GM19351 (cell line): Measurements from ENCODE around the gene P2RY4.
"Not testable (repeated sequence)": the region's sequence is repeated elsewhere in the genome, so short reads cannot be mapped to it uniquely, and the experiment has no call there.

Experiments
- ATAC-seq: cut with Tn5 transposase; IDR thresholded peaks from one replicate; pipeline ENCODE4 v1.9.1; 2021; ENCODE audit warnings: mild to moderate bottlenecking, moderate library complexity; ENCODE audit not compliant: unreplicated experiment

P2RY4 gene

DNA sequence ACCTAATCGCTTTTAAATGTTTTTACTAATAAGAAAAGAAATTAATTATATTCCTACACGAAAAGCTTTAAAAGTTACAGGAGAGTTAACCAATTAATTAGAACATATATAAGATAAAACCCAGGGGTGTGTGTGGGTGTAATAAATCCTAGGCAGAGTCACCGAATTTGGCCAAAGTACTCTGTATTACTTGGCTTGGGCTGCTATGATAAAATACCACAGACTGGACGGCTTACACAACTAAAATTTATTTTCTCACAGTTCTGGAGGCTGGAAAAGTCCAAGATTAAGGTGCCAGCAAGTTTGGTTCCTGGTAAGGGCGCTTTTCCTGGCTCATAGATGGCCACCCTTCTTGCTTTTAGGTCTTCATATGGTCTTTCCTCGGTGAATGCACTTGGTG is 15.1 kb downstream of the P2RY4 start:
- ATAC-seq, result no peak

GRCh38 chrX:70243601-70244000 is 16.4 kb downstream of the P2RY4 start:
- not testable (repeated sequence) for ATAC-seq

DNA sequence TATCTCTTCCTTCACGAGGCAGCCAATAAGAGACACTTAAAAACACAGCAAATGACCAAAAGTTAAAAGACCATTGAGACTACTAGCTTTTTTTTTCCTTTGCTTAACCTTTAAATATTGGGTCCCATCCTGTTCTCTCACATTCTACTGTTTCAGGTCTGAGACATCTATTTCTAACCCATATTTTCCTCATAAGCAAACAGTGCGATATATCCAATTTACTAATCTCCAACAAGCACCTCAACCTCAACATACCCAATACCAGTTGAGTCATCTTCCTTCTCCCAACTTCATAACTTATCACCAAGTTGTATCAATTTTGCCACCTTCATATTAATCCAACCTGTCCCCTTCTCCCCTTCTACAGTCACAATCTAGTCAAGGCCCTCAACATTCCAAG is 18.5 kb downstream of the P2RY4 start:
- ATAC-seq, result no peak

DNA sequence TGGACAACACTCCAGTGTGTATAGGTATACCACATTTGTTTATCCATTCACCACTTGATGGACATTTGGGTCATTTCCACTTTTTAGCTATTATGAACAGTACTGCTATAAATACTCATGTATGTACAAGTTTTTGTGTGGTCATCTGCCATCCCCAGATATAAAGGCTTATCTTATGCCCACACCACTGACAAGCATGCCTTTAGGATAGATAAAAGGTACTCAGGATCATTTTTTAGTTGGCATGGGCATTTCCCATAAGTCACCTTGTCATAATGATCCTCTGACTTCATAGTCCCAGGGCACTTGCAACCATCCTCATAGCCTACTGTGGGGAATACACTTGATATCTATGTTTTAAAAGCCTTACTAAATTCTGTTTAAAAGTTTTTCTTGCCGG is 19.3 kb downstream of the P2RY4 start:
- ATAC-seq, result no peak

GRCh38 chrX:70234355-70234754 is 25.6 kb downstream of the P2RY4 start, which contains the start of gene AWAT1:
Gene AWAT1 (plus strand): TSS chrX:70234655. CDS start chrX:70234696, 41 bp downstream.
- ATAC-seq, result no peak

DNA sequence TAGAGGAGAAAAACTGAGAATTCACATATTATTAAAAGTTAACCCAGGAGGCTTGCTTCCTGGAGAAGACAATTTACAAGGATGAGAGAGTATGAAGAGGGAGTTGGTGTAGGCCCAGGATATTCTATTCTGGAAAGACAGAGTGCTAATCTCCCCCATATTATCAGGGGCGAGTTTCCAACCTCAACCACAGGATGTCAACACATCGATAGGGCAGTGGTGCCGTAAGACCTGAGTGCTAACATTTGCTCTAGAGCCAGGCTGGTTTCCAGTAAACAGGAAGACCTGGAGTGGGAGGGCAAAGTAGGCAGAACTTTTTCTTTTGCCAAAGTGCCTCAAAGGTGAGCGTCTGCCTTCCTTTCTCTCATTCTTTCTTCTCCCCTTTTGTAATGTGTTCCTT is 28.3 kb downstream of the P2RY4 start:
- ATAC-seq, result no peak

- no peak for ATAC-seq
Measured at GRCh38 chrX:70226687-70227086, 33.3 kb downstream of the P2RY4 start.

DNA sequence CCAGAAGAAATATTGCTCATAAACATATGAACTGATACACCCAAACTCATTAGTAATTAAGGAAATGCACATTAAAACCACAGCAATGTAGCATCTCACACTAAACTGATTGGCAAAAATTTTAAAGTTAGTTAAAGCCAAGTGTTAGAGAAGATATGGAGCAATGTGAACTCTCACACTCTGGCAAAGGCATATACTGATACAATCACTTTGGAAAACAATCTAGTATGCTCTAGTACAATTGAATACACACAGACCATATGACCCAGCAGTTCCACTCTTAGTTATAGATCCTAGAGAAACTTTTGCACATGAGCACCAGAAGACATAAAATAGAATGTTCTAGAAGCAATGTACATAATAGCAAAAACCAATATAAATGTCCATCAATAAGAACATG is 34.0 kb downstream of the P2RY4 start:
- ATAC-seq, result no peak

- no peak for ATAC-seq
Measured at GRCh38 chrX:70219938-70220764, 39.9 kb downstream of the P2RY4 start.

DNA sequence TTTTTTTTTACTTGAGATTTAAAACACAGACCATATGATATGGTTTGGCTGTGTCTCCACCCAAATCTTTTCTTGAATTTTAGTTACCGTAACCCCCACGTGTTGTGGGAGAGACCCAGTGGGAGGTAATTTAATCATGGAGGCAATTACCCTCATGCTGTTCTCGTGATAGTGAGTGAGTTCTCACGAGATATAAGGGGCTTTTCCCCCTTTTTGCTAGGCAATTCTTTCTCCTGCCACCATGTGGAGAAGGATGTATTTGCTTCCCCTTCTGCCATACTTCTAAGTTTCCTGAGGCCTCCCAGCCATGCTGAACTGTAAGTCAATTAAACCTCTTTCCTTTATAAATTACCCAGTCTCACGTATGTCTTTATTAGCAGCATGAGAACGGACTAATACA is 50.4 kb downstream of the P2RY4 start:
- ATAC-seq, result not testable (repeated sequence)

DNA sequence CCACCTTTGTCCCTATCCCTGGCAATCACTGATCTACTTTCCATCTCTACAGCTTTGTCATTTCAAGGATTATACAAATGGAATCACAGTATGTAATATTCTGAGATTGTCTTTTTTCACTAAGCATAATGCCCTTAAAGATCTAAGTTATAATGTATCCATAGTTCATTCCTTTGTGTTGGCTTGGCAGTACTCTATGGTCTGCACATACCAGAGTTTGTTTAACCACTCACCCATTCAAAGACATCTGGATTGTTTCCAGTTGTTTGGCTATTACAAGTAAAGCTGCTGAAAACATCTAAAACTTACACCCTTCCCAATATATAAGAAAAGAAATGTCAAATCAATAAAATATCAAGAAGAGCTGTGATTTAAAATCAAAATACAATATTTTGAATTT is 51.5 kb downstream of the P2RY4 start:
- ATAC-seq, result no peak
